ENCODE results near the gene KRTAP1-1. TPM values are rescaled to one million over a fixed set of nuclear protein-coding genes. Genes with fewer than 3 reads are reported as not detected.

KRTAP1-1 gene
- total RNA-seq, 1 experiment from 2014 or later = not detected

DNA sequence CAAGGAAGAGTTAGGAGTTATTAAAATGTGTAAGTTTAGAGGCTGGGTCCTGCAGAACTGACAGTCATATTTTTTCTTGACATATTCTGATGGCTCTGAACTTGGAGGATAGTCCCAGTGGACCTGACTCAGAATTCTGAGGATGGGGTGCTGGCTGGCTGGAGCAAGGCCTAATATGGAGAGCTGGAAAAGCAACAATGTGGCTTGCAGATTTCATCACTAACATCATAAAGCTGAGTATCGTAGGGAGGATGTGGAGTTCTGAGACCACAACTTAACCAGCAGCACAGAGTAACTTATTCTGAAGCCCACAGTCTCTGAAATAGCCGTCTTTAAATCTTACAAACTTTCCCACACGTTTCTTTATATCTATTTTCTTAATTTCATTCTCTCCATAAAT is 16.6 kb downstream of the KRTAP1-1 start:
- Mint-ChIP-seq H3K9me3 (peaks cover 13% of the 10 kb centered on the region), H3K36me3 (no peaks in the 10 kb centered on the region), H3K4me1 (no peaks in the 10 kb centered on the region), H3K4me3 (no peak overlapping the region), H3K27me3 (ENCODE audit: low read depth) (no peaks in the 10 kb centered on the region), H3K27ac (no peak overlapping the region)
- DNase-seq (ENCODE audit: low spot score) (no peak), ATAC-seq (no peak)
- TF ChIP-seq IRF2 (CRISPR knock-in tag; IDR thresholded peaks at IDR 0.05; ENCODE audit: borderline replicate concordance, low read depth) = no peak
- TF ChIP-seq TEAD1 (CRISPR knock-in tag; IDR thresholded peaks at IDR 0.05) = no peak
- no peak for TF ChIP-seq TEAD4 (CRISPR knock-in tag; IDR thresholded peaks at IDR 0.05)
- TF ChIP-seq MYBL2 (CRISPR knock-in tag; IDR thresholded peaks at IDR 0.05) = no peak
- no peak for TF ChIP-seq EMX1 (CRISPR knock-in tag; IDR thresholded peaks at IDR 0.05)
- TF ChIP-seq ARID4B (CRISPR knock-in tag; IDR thresholded peaks at IDR 0.05; ENCODE audit: borderline replicate concordance) = no peak
- TF ChIP-seq OVOL2 (CRISPR knock-in tag; IDR thresholded peaks at IDR 0.05; ENCODE audit: borderline replicate concordance) = no peak
- TF ChIP-seq ATF3 (CRISPR knock-in tag; conservative IDR thresholded peaks at IDR 0.05) = no peak
- no peak for TF ChIP-seq KAT7 (CRISPR knock-in tag; IDR thresholded peaks at IDR 0.05; ENCODE audit: borderline replicate concordance)
- TF ChIP-seq, protein P1, sequence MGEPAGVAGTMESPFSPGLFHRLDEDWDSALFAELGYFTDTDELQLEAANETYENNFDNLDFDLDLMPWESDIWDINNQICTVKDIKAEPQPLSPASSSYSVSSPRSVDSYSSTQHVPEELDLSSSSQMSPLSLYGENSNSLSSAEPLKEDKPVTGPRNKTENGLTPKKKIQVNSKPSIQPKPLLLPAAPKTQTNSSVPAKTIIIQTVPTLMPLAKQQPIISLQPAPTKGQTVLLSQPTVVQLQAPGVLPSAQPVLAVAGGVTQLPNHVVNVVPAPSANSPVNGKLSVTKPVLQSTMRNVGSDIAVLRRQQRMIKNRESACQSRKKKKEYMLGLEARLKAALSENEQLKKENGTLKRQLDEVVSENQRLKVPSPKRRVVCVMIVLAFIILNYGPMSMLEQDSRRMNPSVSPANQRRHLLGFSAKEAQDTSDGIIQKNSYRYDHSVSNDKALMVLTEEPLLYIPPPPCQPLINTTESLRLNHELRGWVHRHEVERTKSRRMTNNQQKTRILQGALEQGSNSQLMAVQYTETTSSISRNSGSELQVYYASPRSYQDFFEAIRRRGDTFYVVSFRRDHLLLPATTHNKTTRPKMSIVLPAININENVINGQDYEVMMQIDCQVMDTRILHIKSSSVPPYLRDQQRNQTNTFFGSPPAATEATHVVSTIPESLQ (CRISPR knock-in tag; IDR thresholded peaks at IDR 0.05) = no peak
- TF ChIP-seq, protein P2, sequence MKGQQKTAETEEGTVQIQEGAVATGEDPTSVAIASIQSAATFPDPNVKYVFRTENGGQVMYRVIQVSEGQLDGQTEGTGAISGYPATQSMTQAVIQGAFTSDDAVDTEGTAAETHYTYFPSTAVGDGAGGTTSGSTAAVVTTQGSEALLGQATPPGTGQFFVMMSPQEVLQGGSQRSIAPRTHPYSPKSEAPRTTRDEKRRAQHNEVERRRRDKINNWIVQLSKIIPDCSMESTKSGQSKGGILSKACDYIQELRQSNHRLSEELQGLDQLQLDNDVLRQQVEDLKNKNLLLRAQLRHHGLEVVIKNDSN (CRISPR knock-in tag; IDR thresholded peaks at IDR 0.05) = no peak
- no peak for TF ChIP-seq ZMAT4 (CRISPR knock-in tag; IDR thresholded peaks at IDR 0.05)
- TF ChIP-seq GRHL2 (CRISPR knock-in tag; IDR thresholded peaks at IDR 0.05; ENCODE audit: insufficient replicate concordance, severe bottlenecking) = no peak
- TF ChIP-seq NFATC4 (CRISPR knock-in tag; IDR thresholded peaks at IDR 0.05) = no peak
- TF ChIP-seq, protein P3, sequence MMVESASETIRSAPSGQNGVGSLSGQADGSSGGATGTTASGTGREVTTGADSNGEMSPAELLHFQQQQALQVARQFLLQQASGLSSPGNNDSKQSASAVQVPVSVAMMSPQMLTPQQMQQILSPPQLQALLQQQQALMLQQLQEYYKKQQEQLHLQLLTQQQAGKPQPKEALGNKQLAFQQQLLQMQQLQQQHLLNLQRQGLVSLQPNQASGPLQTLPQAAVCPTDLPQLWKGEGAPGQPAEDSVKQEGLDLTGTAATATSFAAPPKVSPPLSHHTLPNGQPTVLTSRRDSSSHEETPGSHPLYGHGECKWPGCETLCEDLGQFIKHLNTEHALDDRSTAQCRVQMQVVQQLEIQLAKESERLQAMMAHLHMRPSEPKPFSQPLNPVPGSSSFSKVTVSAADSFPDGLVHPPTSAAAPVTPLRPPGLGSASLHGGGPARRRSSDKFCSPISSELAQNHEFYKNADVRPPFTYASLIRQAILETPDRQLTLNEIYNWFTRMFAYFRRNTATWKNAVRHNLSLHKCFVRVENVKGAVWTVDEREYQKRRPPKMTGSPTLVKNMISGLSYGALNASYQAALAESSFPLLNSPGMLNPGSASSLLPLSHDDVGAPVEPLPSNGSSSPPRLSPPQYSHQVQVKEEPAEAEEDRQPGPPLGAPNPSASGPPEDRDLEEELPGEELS (CRISPR knock-in tag; IDR thresholded peaks at IDR 0.05) = no peak
- no peak for TF ChIP-seq AFF4 (CRISPR knock-in tag; IDR thresholded peaks at IDR 0.05; ENCODE audit: borderline replicate concordance)
- ChIA-PET CTCF (interaction anchor here (1.5 kb wide), 1 partner anchor 161 kb away, joined by 3 read pairs; no protein-coding TSS in a partner anchor), POLR2A (no interaction called here)
